ENCODE results near the gene NUP133.

- TF ChIP-seq POLR2A (IDR thresholded peaks at IDR 0.05) (no peak), CTCF (IDR thresholded peaks at IDR 0.05) (no peak)
These were observed 76.6 kb downstream of the NUP133 start for GRCh38 chr1:229431284-229432115.

Data from lower leg skin (tissue), 3 donors.